Liver (tissue), 9 donors: ENCODE results near the gene PROK1. TPM values are rescaled to one million over a fixed set of nuclear protein-coding genes. Genes with fewer than 3 reads are reported as not detected.

Experiments
- DNase-seq: peaks from one replicate; pipeline ENCODE4 v3.0.0-alpha.2; 2017; ENCODE audit warnings: low spot score
- H3K27ac ChIP-seq, 2 donors: one replicate each; pipeline ENCODE4 v1.7.0; 2013; ENCODE audit warnings: inconsistent platforms in 2 of 2, low read length in 2 of 2, control low read depth in 1 of 2, low read depth in 1 of 2, mild to moderate bottlenecking in 1 of 2
- H3K27me3 ChIP-seq, 4 donors: one replicate each; pipeline versions ENCODE4 v1.6.1 to v1.7.0; 2013; ENCODE audit warnings: low read length in 3 of 4, inconsistent platforms in 1 of 4, mild to moderate bottlenecking in 1 of 4, moderate library complexity in 1 of 4; ENCODE audit not compliant: control insufficient read depth in 4 of 4, insufficient read depth in 4 of 4
- H3K36me3 ChIP-seq, 4 donors: one replicate each; pipeline versions ENCODE4 v1.6.1 to v1.7.0; 2013; ENCODE audit warnings: low read length in 3 of 4, mild to moderate bottlenecking in 3 of 4, low read depth in 1 of 4, moderate library complexity in 1 of 4; ENCODE audit not compliant: control insufficient read depth in 4 of 4, insufficient read depth in 3 of 4
- H3K4me1 ChIP-seq, 4 donors: one replicate each; pipeline versions ENCODE4 v1.6.1 to v1.7.0; 2013; ENCODE audit warnings: low read length in 3 of 4, mild to moderate bottlenecking in 3 of 4, moderate library complexity in 1 of 4; ENCODE audit not compliant: control insufficient read depth in 4 of 4, insufficient read depth in 4 of 4
- H3K4me3 ChIP-seq, 3 donors: one replicate each; pipeline versions ENCODE4 v1.6.1 to v1.7.0; 2013; ENCODE audit warnings: low read length in 3 of 3, control low read depth in 1 of 3, low read depth in 1 of 3, mild to moderate bottlenecking in 1 of 3
- H3K9ac ChIP-seq, 2 donors: one replicate each; pipeline ENCODE4 v1.7.0; 2013; ENCODE audit warnings: low read length in 2 of 2, mild to moderate bottlenecking in 2 of 2, moderate library complexity in 2 of 2, control low read depth in 1 of 2, low read depth in 1 of 2
- H3K9me3 ChIP-seq, 4 donors: one replicate each; pipeline versions ENCODE4 v1.6.1 to v1.7.0; 2013; ENCODE audit warnings: low read length in 3 of 4; ENCODE audit not compliant: control insufficient read depth in 4 of 4
- ATF3 ChIP-seq: IDR thresholded peaks from 2 replicates; pipeline ENCODE4 v1.6.1; 2016; ENCODE audit warnings: antibody characterized with exemption
- CTCF ChIP-seq: fragments of 150-350 bp; IDR thresholded peaks from 2 replicates; pipeline ENCODE4 v1.5.1; 2017; ENCODE audit warnings: improper control_type of control experiment, low read depth, low read length; ENCODE audit not compliant: missing input control
- EGR1 ChIP-seq, 2 donors: IDR thresholded peaks; 2 replicates each; pipeline ENCODE4 v1.6.1; 2016 to 2018; ENCODE audit warnings: antibody characterized with exemption in 2 of 2, low read depth in 2 of 2
- FOXA1 ChIP-seq: IDR thresholded peaks from 2 replicates; pipeline ENCODE4 v1.6.1; 2016; ENCODE audit warnings: antibody characterized with exemption
- FOXA2 ChIP-seq: IDR thresholded peaks from 2 replicates; pipeline ENCODE4 v1.6.1; 2016; ENCODE audit warnings: antibody characterized with exemption
- GABPA ChIP-seq, 2 donors: IDR thresholded peaks in 1 of 2; conservative IDR thresholded peaks in 1 of 2; 2 replicates each; pipeline ENCODE4 v1.6.1; 2016; ENCODE audit warnings: antibody characterized with exemption in 2 of 2, mild to moderate bottlenecking in 1 of 2, moderate library complexity in 1 of 2
- HNF4A ChIP-seq, 2 donors: conservative IDR thresholded peaks; 2 replicates each; pipeline ENCODE4 v1.6.1; 2016; ENCODE audit warnings: antibody characterized with exemption in 2 of 2, mild to moderate bottlenecking in 2 of 2
- HNF4G ChIP-seq: IDR thresholded peaks from 2 replicates; pipeline ENCODE4 v1.6.1; 2016; ENCODE audit warnings: antibody characterized with exemption
- JUND ChIP-seq, 2 donors: IDR thresholded peaks; 2 replicates each; pipeline ENCODE4 v1.6.1; 2016; ENCODE audit warnings: antibody characterized with exemption in 2 of 2
- MAX ChIP-seq: IDR thresholded peaks from 2 replicates; pipeline ENCODE4 v1.6.1; 2016; ENCODE audit warnings: antibody characterized with exemption
- NR2F2 ChIP-seq: IDR thresholded peaks from 2 replicates; pipeline ENCODE4 v1.6.1; 2016; ENCODE audit warnings: antibody characterized with exemption
- RAD21 ChIP-seq, 2 donors: IDR thresholded peaks; 2 replicates each; pipeline ENCODE4 v1.6.1; 2016; ENCODE audit warnings: antibody characterized with exemption in 2 of 2, mild to moderate bottlenecking in 2 of 2
- REST ChIP-seq: IDR thresholded peaks from 2 replicates; pipeline ENCODE4 v1.6.1; 2016; ENCODE audit warnings: antibody characterized with exemption, mild to moderate bottlenecking
- RXRA ChIP-seq, 2 donors: IDR thresholded peaks; 2 replicates each; pipeline ENCODE4 v1.6.1; 2017 to 2018; ENCODE audit warnings: antibody characterized with exemption in 2 of 2, mild to moderate bottlenecking in 1 of 2
- SP1 ChIP-seq: IDR thresholded peaks from 2 replicates; pipeline ENCODE4 v1.6.1; 2018; ENCODE audit warnings: antibody characterized with exemption, mild to moderate bottlenecking
- TAF1 ChIP-seq: conservative IDR thresholded peaks from 2 replicates; pipeline ENCODE4 v1.6.1; 2016; ENCODE audit warnings: antibody characterized with exemption, mild to moderate bottlenecking
- YY1 ChIP-seq: IDR thresholded peaks from 2 replicates; pipeline ENCODE4 v1.6.1; 2016; ENCODE audit warnings: antibody characterized with exemption, mild to moderate bottlenecking
- ZBTB33 ChIP-seq: IDR thresholded peaks from 2 replicates; pipeline ENCODE4 v1.6.1; 2016; ENCODE audit warnings: antibody characterized with exemption
- WGBS: extraction: QIAGEN DNeasy Blood & Tissue Kit; methylation state at CpG from one replicate; pipeline ENCODE4 v1.1.7; 2013; 5-methylcytosine and 5-hydroxymethylcytosine counted together
- polyA plus RNA-seq, 2 donors: library from polyadenylated mRNA; stranded (reverse) in 1 of 2; unstranded in 1 of 2; fragments of 200-250 nt in 1 of 2; fragments of >200 nt in 1 of 2; fragmentation: Nextera tagmentation in 1 of 2; extraction: Ambion mirVana in 1 of 2; gene quantifications; one replicate each; pipeline versions ENCODE4 v1.2.1 to v1.2.3, GENCODE V29; 2013 to 2015
- total RNA-seq, 2 donors: library from RNA; depleted of rRNA; stranded (reverse); fragments of >200 nt; gene quantifications; one replicate each; pipeline ENCODE4 v1.2.3, GENCODE V29; 2014
- donor health status: healthy.
- donor health status: healthy.
- donor health status: healthy.
- donor health status: healthy.
- donor health status: healthy.

Gene PROK1
- total and polyA plus RNA-seq, 4 donors: 0.03 TPM; not detected in 3

GRCh38 chr1:110477967-110478640, 27.2 kb downstream of the PROK1 start:
- peaks cover 0 to 2% (median under 1%) of the 10 kb centered on the region in 4 donors for H3K4me1 ChIP-seq
- no peaks in the 10 kb centered on the region for H3K27me3 ChIP-seq
- 56% methylated on average over 3 of the region's 3 CpGs for WGBS
- no peak overlapping the region for H3K27ac ChIP-seq
- TF ChIP-seq NR2F2: no peak
- TF ChIP-seq SP1: no peak
- TF ChIP-seq RAD21 (IDR thresholded peaks at IDR 0.05): no peak
- TF ChIP-seq CTCF: no peak
- TF ChIP-seq GABPA (IDR thresholded peaks at IDR 0.05 in 1 of 2, conservative IDR thresholded peaks at IDR 0.05 in 1 of 2): no peak
- TF ChIP-seq EGR1 (IDR thresholded peaks at IDR 0.05; ENCODE audit: low read depth in 2 of 2): no peak
- TF ChIP-seq JUND (IDR thresholded peaks at IDR 0.05): no peak
- TF ChIP-seq FOXA2: no peak
- TF ChIP-seq MAX: no peak
- no peak for TF ChIP-seq TAF1
- TF ChIP-seq REST: no peak
- no peak for TF ChIP-seq YY1
- TF ChIP-seq HNF4A (conservative IDR thresholded peaks at IDR 0.05): no peak
- TF ChIP-seq FOXA1: no peak
- TF ChIP-seq ZBTB33: no peak
- no peak for TF ChIP-seq RXRA (IDR thresholded peaks at IDR 0.05)
- no peak for TF ChIP-seq ATF3
- TF ChIP-seq HNF4G: no peak
- no peak overlapping the region for H3K9ac ChIP-seq
- no peaks in the 10 kb centered on the region for H3K36me3 ChIP-seq
- no peaks in the 10 kb centered on the region for H3K9me3 ChIP-seq
- DNase-seq: no peak
- no peak overlapping the region for H3K4me3 ChIP-seq
